CD14-positive monocyte (primary cell): ENCODE results near the gene IMMP2L. TPM values are rescaled to one million over a fixed set of nuclear protein-coding genes. Genes with fewer than 3 reads are reported as not detected.

Experiments
- DNase-seq, 3 donors: peaks; one replicate each; pipeline ENCODE4 v3.0.0-alpha.2; 2011 to 2022
- H2AFZ ChIP-seq: 2 replicates; pipeline ENCODE4 v1.6.0; 2012; ENCODE audit warnings: mild to moderate bottlenecking, low read depth, low read length, inconsistent platforms; ENCODE audit not compliant: insufficient read depth, poor library complexity, severe bottlenecking
- H3K27ac ChIP-seq, 2 donors: 1 replicate in 1 of 2; 2 replicates in 1 of 2; pipeline ENCODE4 v1.5.1; 2012 to 2013; ENCODE audit warnings: low read length in 2 of 2, control low read depth in 1 of 2, inconsistent platforms in 1 of 2, low read depth in 1 of 2, mild to moderate bottlenecking in 1 of 2
- H3K27me3 ChIP-seq, 2 donors: one replicate each; pipeline versions ENCODE4 v1.6.0 to v1.6.1; 2011 to 2013; ENCODE audit warnings: low read length in 2 of 2; ENCODE audit not compliant: control insufficient read depth in 2 of 2, insufficient read depth in 2 of 2
- H3K36me3 ChIP-seq, 2 donors: replicated peaks in 1 of 2; 1 replicate in 1 of 2; 2 replicates in 1 of 2; pipeline versions ENCODE4 v1.5.1 to v1.6.1; 2012 to 2013; ENCODE audit warnings: low read length in 2 of 2, control low read depth in 1 of 2, inconsistent platforms in 1 of 2, mild to moderate bottlenecking in 1 of 2; ENCODE audit not compliant: insufficient read depth in 2 of 2, control insufficient read depth in 1 of 2
- H3K4me1 ChIP-seq, 2 donors: 1 replicate in 1 of 2; 2 replicates in 1 of 2; pipeline versions ENCODE4 v1.5.1 to v1.6.1; 2012 to 2013; ENCODE audit warnings: low read length in 2 of 2, control low read depth in 1 of 2, inconsistent platforms in 1 of 2, mild to moderate bottlenecking in 1 of 2, moderate library complexity in 1 of 2; ENCODE audit not compliant: insufficient read depth in 2 of 2, control insufficient read depth in 1 of 2
- H3K4me2 ChIP-seq: replicated peaks from 2 replicates; pipeline ENCODE3; 2012; ENCODE audit warnings: low read length, moderate library complexity, mild to moderate bottlenecking; ENCODE audit not compliant: poor library complexity, severe bottlenecking; ENCODE audit errors: extremely low read depth
- H3K4me3 ChIP-seq, 3 experiments: fragments of 200-600 bp in 1 of 3; sonication (generic) in 1 of 3; replicated peaks in 1 of 3; 1 replicate in 2 of 3; 2 replicates in 1 of 3; pipeline ENCODE4 v1.5.1; 2011 to 2013; ENCODE audit warnings: low read length in 3 of 3, mild to moderate bottlenecking in 3 of 3, control low read depth in 2 of 3, low read depth in 2 of 3, inconsistent platforms in 1 of 3, moderate library complexity in 1 of 3
- H3K79me2 ChIP-seq: 2 replicates; pipeline ENCODE4 v1.6.0; 2012; ENCODE audit warnings: mild to moderate bottlenecking, control low read depth, inconsistent platforms, low read length, moderate library complexity; ENCODE audit not compliant: insufficient read depth
- H3K9ac ChIP-seq: 2 replicates; pipeline ENCODE4 v1.6.0; 2017; ENCODE audit warnings: low read length, mild to moderate bottlenecking; ENCODE audit not compliant: insufficient read depth, poor library complexity, severe bottlenecking
- H3K9me3 ChIP-seq, 2 donors: replicated peaks in 1 of 2; 1 replicate in 1 of 2; 2 replicates in 1 of 2; pipeline versions ENCODE4 v1.5.1 to v1.6.1; 2012 to 2013; ENCODE audit warnings: low read length in 2 of 2, control low read depth in 1 of 2; ENCODE audit not compliant: control insufficient read depth in 1 of 2, insufficient read depth in 1 of 2
- H4K20me1 ChIP-seq: 2 replicates; pipeline ENCODE4 v1.6.0; 2012; ENCODE audit warnings: mild to moderate bottlenecking, low read length, control low read depth, moderate library complexity; ENCODE audit not compliant: insufficient read depth
- H3K27ac Mint-ChIP-seq, 7 donors: one replicate each; pipeline ENCODE4 v1.8.0; 2020; ENCODE audit warnings: mild to moderate bottlenecking in 7 of 7, mixed read lengths in 7 of 7, moderate library complexity in 6 of 7, inconsistent platforms in 2 of 7
- H3K27me3 Mint-ChIP-seq, 3 donors: one replicate each; pipeline ENCODE4 v1.8.0; 2021 to 2022; ENCODE audit warnings: low read depth in 3 of 3, mild to moderate bottlenecking in 3 of 3, mixed read lengths in 3 of 3, moderate library complexity in 3 of 3, inconsistent platforms in 1 of 3
- H3K36me3 Mint-ChIP-seq, 2 donors: one replicate each; pipeline ENCODE4 v1.8.0; 2020; ENCODE audit warnings: mixed read lengths in 2 of 2, inconsistent platforms in 1 of 2, mild to moderate bottlenecking in 1 of 2
- H3K4me1 Mint-ChIP-seq: one replicate; pipeline ENCODE4 v1.8.0; 2020; ENCODE audit warnings: mild to moderate bottlenecking, mixed read lengths
- H3K4me3 Mint-ChIP-seq, 2 donors: one replicate each; pipeline ENCODE4 v1.8.0; 2020; ENCODE audit warnings: mild to moderate bottlenecking in 2 of 2, mixed read lengths in 2 of 2, moderate library complexity in 1 of 2
- H3K9me3 Mint-ChIP-seq, 7 donors: one replicate each; pipeline ENCODE4 v1.8.0; 2020 to 2022; ENCODE audit warnings: mixed read lengths in 7 of 7, mild to moderate bottlenecking in 6 of 7, moderate library complexity in 6 of 7, inconsistent platforms in 2 of 7
- CTCF ChIP-seq: fragments of 200-600 bp; IDR thresholded peaks from one replicate; pipeline ENCODE4 v1.8.0; 2022; ENCODE audit warnings: antibody characterized with exemption, mild to moderate bottlenecking
- WGBS: methylation state at CpG from one replicate; pipeline ENCODE4 v1.1.5; 2013; ENCODE audit warnings: missing lambda C conversion rate; ENCODE audit not compliant: insufficient coverage; 5-methylcytosine and 5-hydroxymethylcytosine counted together
- intact Hi-C, 2 donors: fragments of 100-400 bp; cut with micrococcal nuclease; formaldehyde crosslinking; loops; one replicate each; pipeline versions ENCODE4 v1.15.0 to v1.15.1; 2023
- polyA plus RNA-seq, 3 donors: library from polyadenylated mRNA; depleted of rRNA in 1 of 3; unstranded in 2 of 3; stranded (reverse) in 1 of 3; fragments of 300-500 nt in 2 of 3; fragments of >200 nt in 1 of 3; fragmentation: Illumina TruSeq in 2 of 3; gene quantifications; 1 replicate in 2 of 3; 2 replicates in 1 of 3; pipeline ENCODE4 v1.2.3, GENCODE V29; 2012 to 2021

IMMP2L gene
- polyA plus RNA-seq, 3 donors, result 1.9 to 6.4 (median 6.2) TPM

- H3K9ac ChIP-seq, result no peak overlapping the region
- no peak overlapping the region for H3K4me3 ChIP-seq
- H3K27me3 Mint-ChIP-seq, result peaks cover 0 to 1% (median 0%) of the 10 kb centered on the region in 3 donors
- H3K27ac Mint-ChIP-seq, result no peak overlapping the region
- no peak overlapping the region for H3K4me3 Mint-ChIP-seq
- peaks cover 0 to 5% of the 10 kb centered on the region in 2 donors for H3K9me3 ChIP-seq
- intact Hi-C loops, result no loop called here
- no peak overlapping the region for H3K27ac ChIP-seq
- no peaks in the 10 kb centered on the region for H3K36me3 ChIP-seq
- no peaks in the 10 kb centered on the region for H3K4me1 Mint-ChIP-seq
- peaks cover 0 to 11% (median 6%) of the 10 kb centered on the region in 7 donors for H3K9me3 Mint-ChIP-seq
- no peaks in the 10 kb centered on the region for H3K27me3 ChIP-seq
- no peaks in the 10 kb centered on the region for H3K79me2 ChIP-seq
- no peaks in the 10 kb centered on the region for H3K36me3 Mint-ChIP-seq
- no peak overlapping the region for H3K4me2 ChIP-seq
- no peaks in the 10 kb centered on the region for H4K20me1 ChIP-seq
- no peak overlapping the region for H2AFZ ChIP-seq
- H3K4me1 ChIP-seq, result no peaks in the 10 kb centered on the region
- DNase-seq, result no peak
- no peak for TF ChIP-seq CTCF
These were observed 151.4 kb downstream of the IMMP2L start for GRCh38 chr7:111410899-111411298.

- Histone ChIP-seq H3K9me3 (peaks cover 0 to 5% of the 10 kb centered on the region in 2 donors), H4K20me1 (no peaks in the 10 kb centered on the region), H3K79me2 (no peaks in the 10 kb centered on the region), H3K4me3 (no peak overlapping the region), H3K36me3 (no peaks in the 10 kb centered on the region), H3K4me2 (no peak overlapping the region), H2AFZ (no peak overlapping the region), H3K27me3 (no peaks in the 10 kb centered on the region), H3K4me1 (no peaks in the 10 kb centered on the region), H3K9ac (no peak overlapping the region), H3K27ac (no peak overlapping the region)
- 100% methylated on average over 1 of the region's 1 CpG for WGBS
- Mint-ChIP-seq H3K27me3 (peaks cover 0 to 1% (median 0%) of the 10 kb centered on the region in 3 donors), H3K9me3 (peaks cover 0 to 11% (median 6%) of the 10 kb centered on the region in 7 donors), H3K4me3 (no peak overlapping the region), H3K4me1 (no peaks in the 10 kb centered on the region), H3K27ac (no peak overlapping the region), H3K36me3 (no peaks in the 10 kb centered on the region)
- DNase-seq, result no peak
- TF ChIP-seq CTCF, result no peak
- intact Hi-C loops, result no loop called here
These were observed 152.4 kb downstream of the IMMP2L start for GRCh38 chr7:111409714-111410422.
